DND-41 (cell line): ENCODE measurements around the gene NRCAM.

Experiments
- ATAC-seq: fragments of 200-7000 bp; cut with Tn5 transposase; 3 replicates; pipeline ENCODE4 v1.9.1; 2021; ENCODE audit warnings: low read depth; ENCODE audit not compliant: insufficient read depth
- DNase-seq: peaks from one replicate; pipeline ENCODE4 v3.0.0-alpha.2; 2020
- H2AFZ ChIP-seq: 2 replicates; pipeline ENCODE4 v1.6.0; 2012; ENCODE audit warnings: low read depth, low read length
- H3K27ac ChIP-seq: 2 replicates; pipeline ENCODE4 v1.5.1; 2012; ENCODE audit warnings: low read length, inconsistent platforms
- H3K27me3 ChIP-seq: fragments of 200-600 bp; sonication (generic); 2 replicates; pipeline ENCODE4 v1.6.0; 2012; ENCODE audit warnings: low read length, mild to moderate bottlenecking, inconsistent platforms; ENCODE audit not compliant: insufficient read depth, poor library complexity
- H3K36me3 ChIP-seq: 2 replicates; pipeline ENCODE4 v1.5.1; 2012; ENCODE audit warnings: low read length, inconsistent platforms; ENCODE audit not compliant: insufficient read depth
- H3K4me1 ChIP-seq: 2 replicates; pipeline ENCODE4 v1.5.1; 2012; ENCODE audit warnings: mild to moderate bottlenecking, low read length; ENCODE audit not compliant: insufficient read depth
- H3K4me2 ChIP-seq: 2 replicates; pipeline ENCODE4 v1.6.0; 2012; ENCODE audit warnings: mild to moderate bottlenecking, moderate library complexity, low read length, inconsistent platforms; ENCODE audit not compliant: insufficient read depth
- H3K4me3 ChIP-seq, 2 experiments: fragments of 200-600 bp in 1 of 2; shearing (Covaris generic) in 1 of 2; 2 replicates each; pipeline ENCODE4 v1.5.1; 2012 to 2016; ENCODE audit warnings: inconsistent platforms in 2 of 2, low read length in 2 of 2, mild to moderate bottlenecking in 2 of 2, low read depth in 1 of 2, moderate library complexity in 1 of 2
- H3K79me2 ChIP-seq: 2 replicates; pipeline ENCODE4 v1.6.0; 2012; ENCODE audit warnings: low read length, inconsistent platforms; ENCODE audit not compliant: insufficient read depth
- H3K9ac ChIP-seq: 2 replicates; pipeline ENCODE4 v1.6.0; 2012; ENCODE audit warnings: low read depth, mild to moderate bottlenecking, inconsistent platforms, low read length, moderate library complexity
- H3K9me3 ChIP-seq: 2 replicates; pipeline ENCODE4 v1.5.1; 2012; ENCODE audit warnings: low read length, moderate library complexity, mild to moderate bottlenecking, inconsistent platforms; ENCODE audit not compliant: insufficient read depth, severe bottlenecking
- H4K20me1 ChIP-seq: 2 replicates; pipeline ENCODE4 v1.6.0; 2012; ENCODE audit warnings: low read length; ENCODE audit not compliant: insufficient read depth
- CTCF ChIP-seq: IDR thresholded peaks from 2 replicates; pipeline ENCODE4 v1.5.1; 2012; ENCODE audit warnings: borderline replicate concordance, low read length, moderate library complexity, mild to moderate bottlenecking; ENCODE audit not compliant: poor library complexity, severe bottlenecking; ENCODE audit errors: extremely low read depth
- EZH2 ChIP-seq: IDR thresholded peaks from 3 replicates; pipeline ENCODE4 v1.6.1; 2012; ENCODE audit warnings: borderline replicate concordance, low read depth, mild to moderate bottlenecking, moderate library complexity, low read length, inconsistent platforms; ENCODE audit not compliant: severe bottlenecking

Gene NRCAM

GRCh38 chr7:108419961-108420908 lies 36.0 kb downstream of the NRCAM start:
- H3K9ac ChIP-seq: no peak overlapping the region
- no peak overlapping the region for H2AFZ ChIP-seq
- peaks cover 4% of the 10 kb centered on the region for H3K27me3 ChIP-seq
- ATAC-seq (no peak), DNase-seq (no peak)
- no peaks in the 10 kb centered on the region for H3K9me3 ChIP-seq
- no peak for TF ChIP-seq EZH2
- TF ChIP-seq CTCF: no peak
- peaks cover 5% of the 10 kb centered on the region for H3K4me1 ChIP-seq
- no peak overlapping the region for H3K27ac ChIP-seq
- H4K20me1 ChIP-seq: no peaks in the 10 kb centered on the region
- H3K4me3 ChIP-seq: no peak overlapping the region
- no peaks in the 10 kb centered on the region for H3K79me2 ChIP-seq
- H3K36me3 ChIP-seq: no peaks in the 10 kb centered on the region
- H3K4me2 ChIP-seq: no peak overlapping the region

GRCh38 chr7:108418946-108419345 lies 37.3 kb downstream of the NRCAM start:
- Histone ChIP-seq H2AFZ (no peak overlapping the region), H3K4me3 (no peak overlapping the region), H3K27me3 (peaks cover 11% of the 10 kb centered on the region), H3K79me2 (no peaks in the 10 kb centered on the region), H3K9ac (no peak overlapping the region), H3K27ac (no peak overlapping the region), H3K36me3 (no peaks in the 10 kb centered on the region), H4K20me1 (no peaks in the 10 kb centered on the region), H3K9me3 (no peaks in the 10 kb centered on the region), H3K4me2 (no peak overlapping the region), H3K4me1 (peaks cover 5% of the 10 kb centered on the region)
- TF ChIP-seq EZH2: no peak
- TF ChIP-seq CTCF: no peak
- ATAC-seq: no peak
- DNase-seq: no peak

- peaks cover 5% of the 10 kb centered on the region for H3K4me1 ChIP-seq
- ATAC-seq: no peak
- no peaks in the 10 kb centered on the region for H3K36me3 ChIP-seq
Measured at GRCh38 chr7:108417926-108418325, 38.3 kb downstream of the NRCAM start.

More at GRCh38 chr7:108417926-108418325, 38.3 kb downstream of the NRCAM start:
- no peak overlapping the region for H3K27ac ChIP-seq
- H3K79me2 ChIP-seq: no peaks in the 10 kb centered on the region
- H2AFZ ChIP-seq: no peak overlapping the region
- DNase-seq: no peak
- no peak overlapping the region for H3K9ac ChIP-seq
- H3K9me3 ChIP-seq: no peaks in the 10 kb centered on the region
- H3K4me3 ChIP-seq: no peak overlapping the region
- TF ChIP-seq EZH2 (no peak), CTCF (no peak)
- peaks cover 11% of the 10 kb centered on the region for H3K27me3 ChIP-seq
- H3K4me2 ChIP-seq: no peak overlapping the region
- no peaks in the 10 kb centered on the region for H4K20me1 ChIP-seq
